HUES6 (cell line): Measurements from ENCODE around the gene YY1.
"Not testable (repeated sequence)": the region's sequence is repeated elsewhere in the genome, so short reads cannot be mapped to it uniquely, and the experiment has no call there.

ENCODE experiments used
- H3K27ac ChIP-seq: 2 replicates; pipeline ENCODE4 v1.7.0; 2013; ENCODE audit warnings: low read depth, mild to moderate bottlenecking, low read length, inconsistent platforms
- H3K27me3 ChIP-seq: 2 replicates; pipeline ENCODE4 v1.6.1; 2013; ENCODE audit warnings: low read length; ENCODE audit not compliant: control insufficient read depth, insufficient read depth
- H3K36me3 ChIP-seq: 2 replicates; pipeline ENCODE4 v1.6.1; 2013; ENCODE audit warnings: low read length; ENCODE audit not compliant: control insufficient read depth, insufficient read depth
- H3K4me1 ChIP-seq: 2 replicates; pipeline ENCODE4 v1.6.1; 2013; ENCODE audit warnings: low read length; ENCODE audit not compliant: control insufficient read depth, insufficient read depth
- H3K4me3 ChIP-seq: 2 replicates; pipeline ENCODE4 v1.5.1; 2013; ENCODE audit warnings: low read depth, low read length
- H3K9ac ChIP-seq: one replicate; pipeline ENCODE4 v1.6.1; 2013; ENCODE audit warnings: mild to moderate bottlenecking, low read length
- H3K9me3 ChIP-seq: 2 replicates; pipeline ENCODE4 v1.6.1; 2013; ENCODE audit warnings: low read depth, low read length; ENCODE audit not compliant: control insufficient read depth, insufficient read depth

Gene YY1

DNA sequence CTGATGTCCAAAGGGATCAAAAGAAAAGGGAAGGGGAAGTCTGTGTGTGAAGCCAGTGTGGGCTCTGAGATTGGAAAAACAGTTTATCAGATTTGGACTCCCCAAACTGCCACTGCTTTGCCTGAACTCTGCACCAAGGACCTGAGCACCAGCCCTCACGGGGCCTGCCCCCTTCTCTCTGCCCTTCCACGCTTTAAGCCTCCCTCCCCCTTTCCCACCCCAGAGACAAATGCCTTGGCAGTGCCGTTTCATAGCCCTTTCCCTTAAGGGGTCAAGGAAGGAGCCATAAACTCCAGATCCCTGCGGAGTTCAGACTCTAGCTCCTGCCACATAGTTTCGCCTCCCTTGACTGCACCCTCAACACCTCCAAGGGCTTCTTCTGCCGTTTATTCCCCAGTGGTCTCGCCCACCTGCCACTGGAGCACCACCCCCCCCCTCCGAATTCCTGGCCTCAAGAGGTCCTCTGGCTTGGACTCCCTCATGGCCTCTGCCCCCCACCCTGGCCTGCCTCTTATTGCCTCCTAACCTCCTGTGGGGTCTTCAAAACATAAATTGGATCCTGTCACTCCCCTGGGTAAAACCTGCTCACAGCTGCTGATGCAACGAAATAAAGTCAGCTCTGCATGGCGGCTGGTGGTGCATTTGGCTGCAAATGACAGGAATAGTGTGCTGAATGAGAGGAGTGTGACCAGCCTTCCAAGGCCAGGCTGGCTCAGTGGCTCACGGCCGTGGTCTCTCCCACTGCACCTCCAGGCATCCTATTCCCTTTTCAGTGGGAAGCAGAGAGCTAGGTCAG, 48.5 kb downstream of the YY1 start:
- Histone ChIP-seq H3K9me3 (no peaks in the 10 kb centered on the region), H3K4me3 (no peak overlapping the region), H3K27me3 (no peaks in the 10 kb centered on the region), H3K27ac (no peak overlapping the region), H3K9ac (no peak overlapping the region), H3K4me1 (peaks cover 17% of the 10 kb centered on the region), H3K36me3 (peaks cover 33% of the 10 kb centered on the region)

GRCh38 chr14:100287998-100288295, 49.0 kb downstream of the YY1 start:
- not testable (repeated sequence) for H3K9ac ChIP-seq, H3K4me3 ChIP-seq, H3K27me3 ChIP-seq, H3K27ac ChIP-seq, H3K9me3 ChIP-seq
- peaks cover 17% of the 10 kb centered on the region for H3K4me1 ChIP-seq
- H3K36me3 ChIP-seq, result peaks cover 39% of the 10 kb centered on the region

GRCh38 chr14:100288382-100289185, 49.6 kb downstream of the YY1 start:
- no peaks in the 10 kb centered on the region for H3K9me3 ChIP-seq
- no peaks in the 10 kb centered on the region for H3K27me3 ChIP-seq
- H3K4me1 ChIP-seq, result peaks cover 13% of the 10 kb centered on the region
- H3K9ac ChIP-seq, result no peak overlapping the region
- peaks cover 45% of the 10 kb centered on the region for H3K36me3 ChIP-seq
- no peak overlapping the region for H3K4me3 ChIP-seq
- H3K27ac ChIP-seq, result no peak overlapping the region

GRCh38 chr14:100289916-100290606, 51.1 kb downstream of the YY1 start:
- Histone ChIP-seq H3K4me3 (no peak overlapping the region), H3K27me3 (no peaks in the 10 kb centered on the region), H3K9me3 (no peaks in the 10 kb centered on the region), H3K36me3 (peaks cover 53% of the 10 kb centered on the region), H3K4me1 (peaks cover 5% of the 10 kb centered on the region), H3K9ac (no peak overlapping the region), H3K27ac (no peak overlapping the region)

DNA sequence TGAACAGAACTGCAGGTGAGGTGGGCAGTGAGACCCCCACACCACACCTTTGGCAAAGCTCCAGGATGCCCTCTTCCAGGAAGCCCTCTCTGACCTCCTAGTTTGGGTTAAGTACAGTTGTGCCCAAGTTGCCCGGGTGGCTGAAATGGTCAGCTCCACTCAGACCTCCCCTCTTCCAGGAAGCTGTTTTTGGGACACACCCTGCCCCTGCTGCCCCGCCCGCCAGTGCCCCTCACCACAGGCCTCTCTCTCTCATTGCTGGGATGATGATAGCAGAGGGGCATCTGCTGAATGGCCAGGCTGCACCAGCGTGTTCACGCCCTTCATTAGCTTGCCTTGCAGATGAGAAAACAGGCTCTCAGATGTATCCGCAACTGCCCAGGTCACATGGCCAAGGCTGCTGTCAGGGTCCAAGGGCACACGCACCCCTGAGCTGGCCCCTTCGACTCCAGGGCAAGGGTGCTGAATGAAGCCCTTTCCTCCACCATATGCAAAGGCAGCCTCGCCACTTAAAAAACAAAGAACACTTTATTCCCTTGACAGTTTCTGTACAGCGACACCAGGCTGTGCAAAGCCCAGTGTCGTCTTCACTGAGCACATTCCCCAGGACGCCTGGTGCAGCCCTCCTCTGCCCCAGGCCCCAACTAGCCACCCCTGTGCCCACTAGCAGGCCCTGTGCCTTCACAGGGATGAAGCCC, 51.8 kb downstream of the YY1 start:
- Histone ChIP-seq H3K9ac (no peak overlapping the region), H3K27me3 (no peaks in the 10 kb centered on the region), H3K36me3 (peaks cover 55% of the 10 kb centered on the region), H3K4me1 (peaks cover 5% of the 10 kb centered on the region), H3K9me3 (no peaks in the 10 kb centered on the region), H3K4me3 (no peak overlapping the region), H3K27ac (no peak overlapping the region)

DNA sequence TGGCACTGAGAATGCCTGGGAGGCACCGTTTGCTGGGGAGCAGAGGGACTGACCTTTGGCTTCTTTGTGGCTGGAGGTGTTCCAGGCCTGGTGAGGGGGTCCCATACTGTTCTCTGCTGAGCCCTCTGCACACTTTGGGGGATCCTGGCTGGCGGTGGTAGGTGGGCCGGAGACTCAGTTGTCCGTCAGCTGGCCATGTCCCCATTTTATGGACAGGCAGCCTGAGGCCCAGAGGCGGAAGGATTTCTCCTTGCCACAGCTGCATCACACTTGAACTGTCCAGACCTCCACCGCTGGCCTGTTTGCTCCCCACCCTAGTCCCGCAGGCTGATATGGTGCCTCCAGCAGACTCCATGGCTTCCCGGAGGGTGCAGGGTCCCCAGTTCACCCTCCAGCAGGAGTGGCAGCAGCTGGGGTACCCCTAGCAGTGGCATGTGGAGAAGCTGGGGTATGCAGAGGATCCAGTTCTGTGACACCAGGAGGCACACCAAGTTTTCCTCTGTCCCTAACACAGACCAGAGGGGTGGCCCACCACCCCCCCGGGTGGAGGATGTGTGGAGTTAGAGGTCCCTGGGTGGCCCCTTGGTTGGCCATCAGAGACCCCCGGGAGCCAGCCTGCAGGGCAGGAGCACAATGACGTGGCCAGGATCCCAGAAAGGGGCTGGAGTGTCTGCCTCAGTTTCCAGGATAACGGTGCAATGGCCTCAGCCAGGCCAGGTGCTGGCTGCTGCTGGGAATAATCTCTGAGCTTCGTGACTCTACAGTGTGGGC, 52.5 kb downstream of the YY1 start:
- H3K9me3 ChIP-seq, result no peaks in the 10 kb centered on the region
- H3K27me3 ChIP-seq, result no peaks in the 10 kb centered on the region
- H3K36me3 ChIP-seq, result peaks cover 61% of the 10 kb centered on the region
- H3K4me1 ChIP-seq, result peaks cover 5% of the 10 kb centered on the region; the same call in 1 of the 2 replicates
- no peak overlapping the region for H3K27ac ChIP-seq
- H3K9ac ChIP-seq, result no peak overlapping the region
- no peak overlapping the region for H3K4me3 ChIP-seq

- Histone ChIP-seq H3K4me1 (no peaks in the 10 kb centered on the region; the same call in 1 of the 2 replicates), H3K4me3 (no peak overlapping the region), H3K27me3 (no peaks in the 10 kb centered on the region), H3K27ac (no peak overlapping the region), H3K9ac (no peak overlapping the region), H3K9me3 (no peaks in the 10 kb centered on the region), H3K36me3 (peaks cover 66% of the 10 kb centered on the region)
These were observed 53.4 kb downstream of the YY1 start for GRCh38 chr14:100292301-100292775.

DNA sequence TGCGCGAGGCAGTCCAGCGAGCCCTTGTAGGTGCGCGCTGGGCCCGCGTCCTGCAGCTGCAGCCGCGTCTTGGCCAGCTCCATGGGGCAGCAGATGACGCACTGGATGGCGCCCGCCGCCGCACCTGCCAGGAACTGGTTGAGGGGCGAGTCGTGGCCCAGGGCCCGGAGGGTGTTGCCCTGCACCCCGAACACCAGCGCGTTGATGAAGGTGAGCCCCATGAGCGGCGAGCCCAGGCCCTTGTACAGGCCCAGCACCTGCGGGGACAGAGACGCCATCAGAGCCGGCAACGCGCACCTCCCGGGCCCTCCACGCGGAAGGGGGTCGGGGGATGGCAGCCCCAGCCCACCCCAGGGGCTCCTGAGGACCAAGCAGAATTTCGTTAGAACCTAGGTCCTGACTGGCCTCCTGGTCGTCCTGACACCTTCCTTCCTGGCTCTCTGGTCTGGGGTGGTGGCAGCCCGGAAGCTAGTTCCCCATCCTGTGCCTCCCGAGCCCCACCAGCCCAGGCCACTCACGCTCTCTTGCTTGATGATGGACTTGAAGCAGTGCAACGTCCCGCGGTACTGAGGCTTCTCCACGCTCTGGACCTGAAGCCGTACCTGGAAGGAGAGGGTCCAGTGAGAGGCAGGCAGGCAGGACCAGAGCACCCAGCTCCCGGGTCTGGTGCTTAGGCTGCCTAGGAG, 54.0 kb downstream of the YY1 start:
- Histone ChIP-seq H3K27ac (no peak overlapping the region), H3K36me3 (peaks cover 70% of the 10 kb centered on the region), H3K9ac (no peak overlapping the region), H3K4me1 (no peaks in the 10 kb centered on the region; the same call in 1 of the 2 replicates), H3K27me3 (no peaks in the 10 kb centered on the region), H3K9me3 (no peaks in the 10 kb centered on the region), H3K4me3 (no peak overlapping the region)

DNA sequence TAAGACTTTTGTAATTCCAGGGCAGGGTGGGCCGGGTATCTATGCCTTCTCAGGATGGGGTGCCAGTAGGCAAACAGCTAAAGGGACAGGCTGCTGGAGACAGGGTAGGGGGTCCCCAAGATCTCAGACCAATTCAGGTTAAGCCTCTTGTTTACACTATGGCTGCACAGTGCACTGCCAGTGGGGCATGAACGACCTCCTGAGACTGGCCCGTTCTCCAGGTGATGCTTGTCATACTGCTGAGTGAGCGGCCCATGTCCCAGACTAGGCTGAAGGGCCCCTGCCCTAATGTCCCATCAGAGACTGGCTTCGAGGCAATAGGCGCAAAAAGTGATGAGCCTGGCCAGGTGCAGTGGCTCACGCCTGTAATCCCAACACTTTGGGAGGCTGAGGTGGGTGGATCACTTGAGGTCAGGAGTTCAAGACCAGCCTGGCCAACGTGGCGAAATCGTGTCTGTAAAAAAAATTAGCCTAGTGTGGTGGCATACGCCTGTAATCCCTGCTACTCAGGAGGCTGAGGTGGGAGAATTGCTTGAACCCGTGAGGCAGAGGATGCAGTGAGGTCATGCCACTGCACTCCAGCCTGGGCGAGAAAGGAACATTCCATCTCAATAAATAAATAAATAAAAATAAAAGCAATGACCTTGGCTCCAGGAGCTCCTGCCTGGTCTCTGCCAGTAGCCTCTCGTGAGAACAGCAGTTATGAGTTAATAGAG, 54.7 kb downstream of the YY1 start:
- no peak overlapping the region for H3K9ac ChIP-seq
- no peaks in the 10 kb centered on the region; the same call in 1 of the 2 replicates for H3K4me1 ChIP-seq
- H3K27ac ChIP-seq, result no peak overlapping the region
- no peaks in the 10 kb centered on the region for H3K27me3 ChIP-seq
- no peaks in the 10 kb centered on the region for H3K9me3 ChIP-seq
- no peak overlapping the region for H3K4me3 ChIP-seq
- H3K36me3 ChIP-seq, result peaks cover 76% of the 10 kb centered on the region
